Urothelium cell line (cell line): ENCODE data around the gene EIF4E1B.

ENCODE experiments used
- DNase-seq: peaks from one replicate; pipeline ENCODE4 v3.0.0; 2011; ENCODE audit warnings: low spot score, mixed read lengths
- FAIRE-seq: peaks from 2 replicates; lab custom pipeline; 2011; peaks lifted over from hg19 to GRCh38; lab: Jason Lieb, UNC

The EIF4E1B gene

DNA sequence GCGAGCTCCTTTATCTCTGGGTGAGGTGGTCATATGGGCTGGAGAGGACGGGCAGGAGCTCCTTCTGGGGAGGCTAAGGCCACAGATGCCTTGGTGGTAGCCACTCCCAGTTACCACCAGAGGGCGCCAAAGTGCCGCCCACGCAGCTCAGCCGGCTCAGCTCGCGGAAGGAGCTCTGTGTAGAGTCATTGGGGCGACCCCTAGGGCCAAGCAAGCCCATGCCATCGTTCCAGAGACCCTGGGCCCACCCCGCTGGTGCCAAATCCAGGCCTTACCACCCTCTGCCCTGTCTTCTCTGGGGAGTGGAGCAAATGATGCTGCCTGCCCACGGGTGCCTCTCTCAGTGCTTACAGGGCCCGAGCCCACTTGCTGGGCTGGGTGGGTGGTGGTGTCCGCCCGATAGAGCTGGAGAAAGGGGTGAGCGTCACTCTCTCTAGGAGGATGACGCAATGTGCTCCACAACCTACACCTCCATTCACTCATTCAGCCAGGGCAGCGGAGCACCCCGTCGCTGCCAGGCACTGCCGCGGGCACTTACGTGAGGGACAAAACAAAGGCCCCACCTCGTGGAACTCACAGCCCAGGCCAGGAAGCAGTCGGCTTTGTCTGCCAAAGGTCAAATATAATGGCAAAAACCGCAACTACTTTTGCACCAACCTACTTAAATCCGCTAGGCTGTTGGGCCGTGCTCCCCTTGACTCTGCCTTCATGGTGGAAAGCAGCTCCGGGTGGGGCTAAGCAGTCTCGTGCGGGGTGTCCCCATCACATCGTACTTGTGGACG, 30.6 kb downstream of the EIF4E1B start:
- DNase-seq (peak; percentile 88), FAIRE-seq (no peak)

DNA sequence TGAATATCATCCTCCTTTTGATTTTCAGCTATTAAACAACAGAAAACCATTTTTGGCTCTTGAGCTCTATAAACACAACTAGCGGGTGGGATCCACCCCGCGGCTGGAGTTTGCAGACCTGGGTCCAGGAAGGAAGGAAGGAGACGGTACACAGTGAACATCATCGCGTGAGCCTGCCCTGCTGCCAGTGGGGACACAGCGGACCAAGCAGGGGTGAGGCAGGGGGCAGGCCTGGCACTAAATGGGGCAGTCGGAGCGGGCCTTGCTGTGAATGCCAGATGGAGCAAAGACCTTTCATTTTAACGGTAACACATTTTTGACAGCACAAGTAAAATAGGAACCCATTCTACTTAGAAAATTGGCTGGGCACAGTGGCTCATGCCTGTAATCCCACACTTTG, 31.2 kb downstream of the EIF4E1B start:
- FAIRE-seq (no peak), DNase-seq (no peak)

DNA sequence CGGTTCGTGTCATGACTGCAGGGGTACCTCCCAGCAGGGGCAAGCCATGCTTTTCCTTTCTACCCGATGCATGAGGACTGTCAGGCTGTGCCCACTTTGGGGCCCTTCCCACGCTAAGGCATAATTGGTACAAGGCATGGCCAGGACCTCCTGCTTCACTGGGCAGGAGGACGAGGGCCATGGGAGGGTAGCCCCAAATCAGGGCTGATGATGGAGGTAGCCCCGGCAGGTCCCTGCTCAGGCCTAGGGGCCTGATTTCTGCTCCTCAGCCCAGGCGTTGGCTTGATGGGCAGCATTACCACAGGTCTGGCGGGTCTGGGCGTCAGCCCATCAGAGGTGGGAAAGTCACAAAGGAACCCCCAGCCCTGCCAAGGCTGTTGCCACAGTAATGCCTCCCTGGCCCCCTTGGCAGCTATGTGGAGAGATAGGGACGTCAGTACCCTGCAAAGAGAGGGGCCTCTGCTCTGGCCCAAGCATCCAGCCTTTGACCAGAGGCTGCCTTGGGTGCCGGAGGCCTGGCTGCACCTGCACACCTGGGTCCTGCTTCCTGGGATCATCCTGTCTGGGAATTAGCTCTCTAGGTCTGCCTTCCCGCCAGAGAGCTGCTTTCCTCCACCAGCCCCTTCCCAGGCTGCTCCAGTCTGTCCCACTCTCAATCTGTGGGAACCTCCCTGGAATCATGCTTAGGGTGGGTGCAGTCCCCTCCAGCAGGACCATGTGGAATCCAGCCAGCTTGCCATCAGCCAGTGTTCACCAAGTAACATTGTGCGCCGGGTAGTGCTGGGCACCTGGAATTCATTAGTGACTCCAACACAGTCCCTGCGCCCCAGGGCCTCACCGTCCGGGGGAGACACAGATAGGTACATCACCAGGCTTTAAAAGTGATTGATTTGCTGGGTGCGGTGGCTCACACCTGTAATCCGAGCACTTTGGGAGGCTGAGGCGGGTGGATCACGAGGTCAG, 32.2 kb downstream of the EIF4E1B start:
- DNase-seq (no peak), FAIRE-seq (no peak)

DNA sequence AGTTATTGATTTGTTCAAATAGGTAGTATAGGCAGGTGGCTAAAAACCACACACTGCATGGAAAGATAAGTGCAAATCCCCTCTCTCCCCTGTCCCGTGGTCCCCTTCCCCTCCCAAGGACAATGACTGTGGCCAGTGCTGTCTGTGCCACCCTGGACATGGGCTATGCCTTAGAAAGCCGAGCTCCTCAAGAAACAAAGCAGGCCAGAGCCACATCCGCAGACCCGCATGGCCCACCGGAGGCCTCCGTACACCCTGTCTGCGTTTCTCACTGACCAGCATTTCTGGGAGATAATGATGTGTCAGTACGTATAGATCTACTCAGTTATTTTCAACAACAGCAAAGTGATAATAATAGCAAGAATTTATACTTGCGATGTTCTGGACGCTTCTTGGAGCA, 33.1 kb downstream of the EIF4E1B start:
- no peak for FAIRE-seq
- no peak for DNase-seq

DNA sequence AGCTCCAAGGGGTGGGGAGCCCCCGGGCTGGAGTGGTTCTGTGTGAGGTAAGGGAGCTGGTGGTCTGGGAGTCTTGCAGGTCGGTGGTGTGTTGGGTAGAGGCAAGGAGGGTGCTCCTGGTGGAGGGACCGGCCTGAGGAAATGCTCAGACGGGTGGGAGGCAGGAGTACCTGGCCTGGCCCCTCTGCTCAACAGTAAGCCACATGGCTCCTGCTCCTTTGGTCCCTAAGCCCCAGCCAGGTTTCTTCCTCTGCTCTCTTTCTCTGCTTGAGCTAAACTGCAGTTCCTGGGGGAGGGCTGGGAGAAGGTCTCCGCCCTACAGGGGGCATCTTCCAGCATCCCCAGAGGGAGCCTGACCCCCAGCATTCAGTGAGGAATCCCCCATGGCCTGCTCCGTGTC, 34.0 kb downstream of the EIF4E1B start:
- DNase-seq (no peak), FAIRE-seq (no peak)

DNA sequence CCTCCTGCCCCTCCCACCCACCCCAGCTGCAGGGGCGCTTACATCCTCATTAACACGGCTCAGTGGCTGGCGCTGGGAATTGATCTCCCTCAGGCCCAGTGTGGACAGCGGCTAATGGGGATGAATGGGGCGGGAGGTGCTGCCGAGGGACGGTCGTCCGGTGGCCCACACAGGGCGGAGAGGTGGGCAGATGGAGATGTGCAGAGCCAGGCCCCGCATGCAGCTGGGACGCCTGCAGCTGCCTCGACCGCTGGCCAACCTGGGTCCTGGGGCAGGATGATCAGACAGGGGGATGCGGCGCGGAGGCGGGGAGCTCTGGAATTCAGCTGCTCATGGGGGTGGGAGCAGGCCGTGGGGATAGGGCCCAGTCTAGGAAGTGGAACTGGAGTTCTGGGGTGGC, 34.4 kb downstream of the EIF4E1B start:
- no peak for FAIRE-seq
- DNase-seq: no peak

DNA sequence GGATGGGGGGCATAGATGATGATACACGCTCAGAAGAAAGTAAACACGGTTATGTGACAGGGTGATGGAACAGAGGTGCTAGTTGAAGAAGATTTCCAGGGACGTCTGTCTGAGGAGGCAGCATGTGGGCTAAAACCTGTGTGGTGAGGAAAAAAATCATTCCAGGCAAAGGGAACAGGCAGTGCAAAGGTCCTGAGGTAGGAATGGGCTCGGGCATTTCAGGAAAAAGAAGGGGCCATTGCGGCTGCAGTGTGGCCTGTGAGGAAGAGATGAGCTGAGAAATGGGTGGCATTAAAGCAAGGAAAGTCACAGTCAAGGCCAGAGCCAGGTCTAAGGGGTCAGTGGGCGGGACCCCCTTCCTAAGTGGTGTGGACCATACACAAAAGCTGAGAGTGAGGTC, 35.0 kb downstream of the EIF4E1B start:
- DNase-seq (no peak), FAIRE-seq (no peak)

DNA sequence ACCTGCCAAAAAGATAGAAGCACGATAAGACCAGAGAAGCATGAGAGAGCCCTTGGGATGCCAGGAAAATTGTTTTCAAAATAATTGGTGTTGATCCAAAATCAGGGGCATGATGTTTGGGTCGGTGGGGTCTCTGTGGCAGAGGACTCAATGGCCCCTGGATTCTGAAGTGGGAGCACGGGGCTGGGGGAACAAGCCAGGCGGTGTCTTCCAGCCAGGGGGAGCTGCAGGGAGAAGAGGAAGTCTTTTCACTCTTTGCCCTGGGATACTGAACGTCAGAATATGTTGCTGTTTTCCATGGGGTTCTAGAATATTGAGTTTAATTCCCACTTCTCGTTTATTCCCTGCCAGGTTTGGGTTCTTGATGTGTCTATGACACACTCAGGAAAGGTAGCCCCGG, 37.2 kb downstream of the EIF4E1B start:
- FAIRE-seq: no peak
- no peak for DNase-seq

DNA sequence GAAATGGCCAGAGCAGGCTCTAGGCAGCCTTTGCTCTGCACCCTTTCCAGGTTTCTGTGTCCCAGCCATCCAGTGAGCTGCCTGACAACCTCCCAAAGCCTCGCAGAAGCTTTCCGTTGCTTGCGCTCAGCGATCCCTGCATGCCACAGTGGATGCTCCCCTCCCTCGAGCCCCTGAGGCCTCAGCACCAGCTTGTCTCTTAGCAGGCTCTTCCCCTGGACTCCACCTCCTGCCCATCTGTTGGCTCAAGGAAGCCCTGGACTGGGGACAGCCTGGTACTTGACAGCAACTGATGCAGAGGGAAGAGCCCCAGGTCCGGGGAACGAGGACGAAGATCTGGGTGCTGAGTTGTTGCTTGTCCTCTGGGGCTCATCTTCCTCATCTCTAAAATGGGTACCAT, 40.0 kb downstream of the EIF4E1B start:
- no peak for FAIRE-seq
- no peak for DNase-seq

DNA sequence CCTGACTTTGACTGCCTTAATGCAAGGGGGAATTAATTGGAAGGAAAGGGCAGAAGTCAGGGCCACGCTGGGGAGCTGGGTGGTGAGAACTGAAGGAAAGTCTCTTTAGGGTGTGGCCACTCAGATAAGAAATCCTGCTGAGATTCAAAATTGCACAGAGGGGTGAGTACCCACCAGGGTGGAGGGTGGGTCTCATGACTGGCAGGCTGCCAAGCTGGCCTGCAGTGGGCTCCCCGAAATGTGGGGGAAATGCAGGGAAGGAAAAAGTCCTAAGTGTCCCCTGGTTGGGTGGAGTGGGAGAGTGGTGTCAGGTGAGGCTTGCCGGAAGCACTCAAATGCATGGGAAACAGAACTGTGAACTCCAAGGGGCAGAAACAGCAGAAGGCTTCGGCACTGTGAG, 40.9 kb downstream of the EIF4E1B start:
- FAIRE-seq (no peak), DNase-seq (no peak)

DNA sequence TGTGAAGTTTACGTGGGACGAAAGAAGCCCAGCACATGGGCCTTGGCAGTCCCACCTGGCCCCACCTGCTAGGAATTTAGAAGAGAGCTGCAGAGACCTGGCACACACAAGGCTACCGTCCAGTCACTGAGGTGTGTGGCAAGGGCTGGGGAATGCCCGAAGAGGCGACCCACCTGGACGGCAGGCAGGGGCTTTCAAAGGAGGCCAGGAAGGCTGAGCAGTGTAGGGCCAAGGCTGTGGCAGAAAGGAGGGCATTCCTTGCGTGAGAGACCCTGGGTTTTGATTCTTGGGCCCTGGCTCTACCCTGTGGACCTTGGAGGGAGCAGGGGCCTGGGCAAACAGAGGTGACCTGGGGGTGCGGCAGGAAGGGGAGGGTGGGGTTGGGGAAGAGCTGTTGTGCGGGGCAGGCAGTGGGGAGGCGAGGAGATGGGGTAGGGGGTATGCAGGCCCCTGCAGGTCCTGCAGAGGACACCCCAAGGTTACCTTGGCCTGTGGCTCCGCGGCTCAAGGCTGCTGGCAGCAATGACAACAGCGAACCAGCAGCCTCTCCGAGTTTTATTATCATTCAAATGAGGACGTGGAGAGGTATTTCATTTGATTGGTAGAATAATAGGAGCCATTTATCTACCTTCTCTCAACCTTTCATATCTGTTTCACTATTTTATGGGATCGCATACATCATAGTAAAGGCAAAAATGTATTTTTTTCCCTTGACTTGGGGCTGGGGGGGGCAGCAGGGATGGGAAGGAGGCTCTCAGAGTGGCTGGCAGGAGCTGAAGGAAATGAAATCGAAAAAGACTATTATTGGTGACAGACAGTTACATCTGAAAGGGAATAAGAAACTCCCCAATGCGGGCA, 41.6 kb downstream of the EIF4E1B start:
- FAIRE-seq: no peak
- no peak for DNase-seq

DNA sequence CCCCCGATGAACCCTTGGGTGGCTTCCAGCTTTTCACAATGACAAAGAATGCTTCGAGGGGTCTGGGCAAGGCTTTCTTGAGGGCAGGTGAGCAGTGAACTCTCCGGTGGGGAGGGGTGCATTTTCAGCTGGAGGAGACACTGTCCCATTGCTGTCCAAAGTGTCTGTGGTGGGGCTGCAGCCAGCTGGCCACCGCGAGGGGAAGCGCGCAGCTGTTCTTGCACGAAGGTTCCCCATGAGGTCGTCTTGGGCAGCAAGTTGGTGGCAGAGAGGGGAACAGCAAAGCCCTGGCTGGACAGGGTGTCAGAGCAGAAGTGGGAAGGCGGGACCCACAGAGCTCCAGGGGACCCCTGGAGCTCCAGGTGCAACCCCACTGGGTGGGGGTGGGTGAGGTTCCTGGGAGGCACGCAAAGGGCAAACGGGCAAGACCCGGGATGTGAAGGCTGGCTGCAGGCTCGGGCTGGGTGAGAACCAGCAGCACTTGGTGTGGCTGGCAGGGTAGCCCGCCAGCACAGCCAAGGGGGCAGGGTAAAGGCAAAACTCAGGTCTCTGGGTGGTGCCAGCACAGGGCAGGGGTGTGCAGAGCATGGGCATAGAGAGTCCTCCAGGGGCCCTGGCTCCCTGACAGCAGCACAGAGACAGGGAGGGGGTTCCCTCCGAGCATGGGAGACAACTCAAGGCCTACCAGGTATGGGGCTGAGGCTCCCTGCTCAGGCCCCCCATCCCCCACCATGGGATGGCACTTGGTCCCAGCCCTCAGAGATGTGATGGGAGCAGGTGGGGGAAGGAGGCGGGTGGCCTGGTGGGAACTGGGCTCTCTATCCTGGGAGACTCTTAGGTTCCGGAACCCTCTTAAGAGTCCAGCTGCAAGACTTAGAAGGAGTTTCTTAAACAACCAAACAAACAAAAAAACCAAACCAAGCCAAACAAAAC, 43.4 kb downstream of the EIF4E1B start:
- no peak for DNase-seq
- FAIRE-seq: no peak

DNA sequence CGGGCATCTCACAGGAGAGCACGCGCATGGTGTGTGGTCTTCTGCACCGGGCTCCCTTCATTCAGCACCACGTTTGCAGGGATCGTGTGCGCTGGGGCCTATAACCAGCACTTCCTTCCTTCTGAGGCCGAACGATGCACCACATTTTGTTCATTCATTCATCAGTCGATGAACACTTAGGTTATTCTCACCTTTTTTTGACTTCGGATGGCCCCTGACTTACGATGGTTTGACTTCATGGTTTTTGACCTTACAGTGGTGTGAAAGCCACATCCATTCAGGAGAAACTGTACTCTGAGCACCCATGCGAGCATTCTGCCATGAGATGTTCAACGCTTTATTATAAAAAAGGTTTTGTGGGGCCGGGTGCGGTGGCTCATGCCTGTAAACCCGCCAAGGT, 44.3 kb downstream of the EIF4E1B start:
- FAIRE-seq (no peak), DNase-seq (no peak)

DNA sequence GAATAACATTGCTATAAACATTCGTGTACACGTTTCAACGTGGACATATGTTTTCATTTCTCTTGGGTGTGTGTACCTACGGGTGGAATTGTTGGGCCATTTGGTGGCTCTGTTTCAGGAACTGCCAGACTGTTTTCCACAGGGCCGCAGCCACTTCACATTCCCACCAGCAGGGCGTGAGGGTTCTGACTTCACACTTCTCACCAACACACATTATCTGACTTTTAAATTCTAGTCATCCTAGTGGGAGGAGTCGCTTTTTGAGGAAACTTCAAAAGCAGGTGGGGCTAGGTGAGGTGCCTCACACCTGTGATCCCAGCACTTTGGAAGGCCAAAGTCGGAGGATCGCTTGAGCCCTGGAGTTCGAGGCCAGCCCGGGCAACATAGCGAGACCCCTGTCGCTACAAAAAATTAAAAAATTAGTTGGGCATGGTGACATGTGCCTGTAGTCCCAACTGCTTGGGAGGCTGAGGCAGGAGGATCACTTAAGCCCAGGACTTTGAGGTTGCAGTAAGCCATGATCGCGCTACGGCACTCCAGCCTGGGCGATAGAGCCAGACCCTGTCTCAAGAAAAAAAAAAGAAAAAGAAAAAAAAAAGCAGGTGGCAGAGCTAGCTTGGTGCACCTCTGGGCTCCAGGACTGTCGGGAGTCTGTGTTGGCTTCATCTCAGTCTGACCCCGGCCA, 45.3 kb downstream of the EIF4E1B start:
- FAIRE-seq: no peak
- DNase-seq: peak; percentile 60

DNA sequence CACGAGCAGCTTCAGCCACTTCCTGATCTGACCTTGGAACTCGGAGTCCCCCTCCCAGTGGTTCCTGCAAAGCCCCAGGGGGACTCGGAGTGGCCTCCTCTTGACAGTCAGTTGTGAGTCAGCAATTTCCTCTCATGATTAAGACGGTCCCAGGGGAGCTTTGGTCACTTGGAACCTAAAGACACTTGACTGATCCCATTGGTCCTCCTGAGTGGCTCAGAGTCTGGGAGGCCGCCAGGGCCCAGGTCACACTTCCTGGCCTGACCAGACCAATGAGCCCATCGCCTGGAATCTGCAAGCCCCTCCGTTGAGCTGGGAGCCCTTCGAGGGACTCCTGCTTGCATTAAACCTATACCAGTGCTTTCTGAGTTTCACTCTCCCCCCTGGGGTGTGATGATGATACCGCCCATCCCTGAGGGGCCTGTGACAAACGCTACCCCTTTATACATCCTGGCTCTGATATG, 45.9 kb downstream of the EIF4E1B start:
- DNase-seq (peak; percentile 41), FAIRE-seq (no peak)

DNA sequence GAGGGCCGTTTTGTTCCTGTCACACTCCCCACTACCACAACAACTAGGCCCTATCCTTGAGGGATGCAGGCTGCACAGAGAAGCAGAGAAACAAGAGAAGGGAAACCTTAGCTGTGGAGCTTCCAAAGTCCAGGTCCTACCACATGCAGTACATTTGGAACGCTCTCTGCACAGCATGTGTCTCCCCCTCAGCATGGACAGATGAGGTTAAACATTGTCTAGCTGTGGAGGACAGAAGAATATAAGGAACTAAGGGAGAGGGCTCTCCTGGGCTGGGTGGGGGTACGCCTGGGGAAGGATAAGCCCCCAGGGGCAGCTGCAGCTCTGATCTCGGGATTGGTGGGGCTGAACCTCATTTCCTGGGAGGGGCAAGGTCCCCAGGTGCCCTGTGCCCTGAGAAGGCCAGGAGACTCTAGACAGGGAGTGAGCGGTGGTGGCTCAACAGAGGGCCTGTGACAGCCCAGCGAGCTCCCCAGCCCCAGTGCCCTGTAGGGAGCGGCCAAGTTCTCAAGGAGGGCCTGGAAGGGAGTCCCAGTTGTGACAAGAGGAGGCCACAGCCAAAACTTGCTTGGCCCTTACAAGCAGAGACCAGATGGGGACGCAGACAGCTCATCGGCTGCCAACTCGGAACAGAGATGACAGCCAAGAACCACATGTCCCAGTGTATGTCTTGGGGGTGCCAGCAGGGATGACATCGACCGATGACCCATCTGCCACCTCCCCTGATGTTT, 46.9 kb downstream of the EIF4E1B start:
- DNase-seq (no peak), FAIRE-seq (no peak)

DNA sequence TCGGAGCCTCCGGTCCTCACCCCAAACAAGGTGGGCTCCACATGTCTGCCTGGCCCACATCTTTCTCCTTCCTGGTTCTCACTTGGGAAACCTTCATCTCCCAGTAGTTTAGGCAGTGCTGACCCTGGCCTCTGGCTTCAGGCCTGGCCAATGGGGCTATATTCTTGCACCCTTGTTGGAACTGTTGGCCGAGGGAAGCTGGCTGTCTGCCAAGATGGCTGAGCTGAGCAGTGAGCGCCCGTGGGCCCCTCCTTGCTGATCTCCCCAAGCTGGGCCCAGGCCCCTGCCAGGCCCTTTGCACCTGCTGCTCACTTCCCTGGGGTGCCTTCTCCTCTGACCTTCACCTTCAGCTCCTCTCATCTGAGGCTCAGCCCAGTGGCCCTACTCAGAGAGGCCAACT, 48.1 kb downstream of the EIF4E1B start:
- FAIRE-seq (no peak), DNase-seq (no peak)

DNA sequence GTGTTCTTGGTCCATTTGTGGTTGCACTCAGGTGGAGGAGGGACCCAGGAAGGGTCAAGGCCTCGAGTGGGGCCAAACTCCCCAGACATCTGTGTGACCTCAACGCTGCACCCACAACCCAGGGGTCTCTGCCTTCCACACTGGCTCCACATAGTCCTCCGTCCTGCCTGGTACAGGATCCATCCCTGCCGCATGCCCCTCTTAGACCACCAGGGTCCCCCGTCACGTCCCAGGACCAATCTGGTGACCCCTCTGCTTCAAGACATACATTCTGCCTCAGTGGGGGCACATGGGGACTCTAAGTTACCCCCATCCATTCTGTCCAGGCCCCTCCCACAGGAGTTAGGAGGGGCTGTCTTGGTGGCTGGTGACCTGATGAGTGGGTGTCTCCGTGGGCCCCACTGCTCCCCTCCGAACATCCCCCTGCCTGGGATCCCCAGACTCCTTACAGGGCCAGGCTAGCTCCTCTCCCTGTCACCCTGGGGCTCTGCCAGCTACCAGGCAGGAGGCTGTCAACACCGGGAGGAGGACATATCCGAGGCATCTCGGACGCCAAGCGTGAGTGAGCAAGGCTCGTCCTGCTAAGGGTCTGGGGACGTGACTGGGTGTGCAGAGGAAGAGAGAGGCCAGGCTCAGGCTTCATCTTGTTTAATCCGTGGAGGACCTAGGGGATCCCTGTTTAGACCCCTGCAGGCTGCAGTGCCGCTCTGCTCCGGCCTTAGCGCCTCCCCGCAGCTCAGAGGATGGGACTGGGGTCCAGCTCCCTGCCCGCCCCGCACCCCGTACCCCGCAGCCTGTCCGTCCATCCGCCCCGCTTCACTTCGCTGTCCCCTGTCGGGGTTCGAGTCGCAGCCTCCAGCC, 49.1 kb downstream of the EIF4E1B start:
- FAIRE-seq (no peak), DNase-seq (no peak)
